GM12874 (cell line): ENCODE measurements around the gene DXO.

Experiments used
- TF ChIP-seq, protein P1 (sequence below): IDR thresholded peaks from 2 replicates; pipeline ENCODE4 v1.5.1; 2011; ENCODE audit warnings: low read depth, mild to moderate bottlenecking, control low read depth, low read length, moderate library complexity; ENCODE audit not compliant: insufficient read depth

Gene DXO

DNA sequence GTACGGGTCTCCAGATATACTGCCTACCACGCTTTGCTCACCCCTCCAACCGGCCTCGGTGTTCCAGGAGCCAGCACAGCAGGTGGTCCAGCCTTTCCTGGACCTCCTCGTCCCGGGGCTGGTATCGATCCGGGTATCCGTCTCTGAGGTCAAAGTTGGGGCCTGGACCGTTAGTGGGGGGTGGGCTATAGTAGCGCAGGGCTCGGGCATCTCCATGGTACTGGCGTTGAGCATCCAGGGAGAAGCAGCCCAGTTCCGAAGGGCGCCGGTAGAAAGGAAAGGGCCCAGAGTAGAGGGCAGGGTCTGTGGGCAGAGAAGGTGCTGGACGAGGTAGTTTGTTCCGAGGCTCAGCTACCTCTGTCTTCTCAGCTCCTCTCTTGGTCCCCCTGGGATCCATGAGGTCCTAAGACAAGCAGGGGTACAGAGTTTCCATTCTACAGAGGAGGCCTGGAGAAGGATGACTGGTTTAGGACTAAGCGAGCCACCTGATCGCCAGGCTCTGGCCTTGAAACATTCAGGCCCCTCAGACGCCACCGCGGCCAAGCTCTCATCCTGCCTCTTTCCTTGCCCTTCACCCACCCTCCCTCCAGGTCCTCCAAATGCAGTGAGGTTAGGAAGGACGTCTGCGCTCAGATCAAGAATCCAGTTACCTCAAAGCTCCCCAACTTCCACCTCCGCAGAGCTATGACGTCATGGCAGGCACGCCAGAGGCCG lies 502 bp downstream of the DXO start:
- TF ChIP-seq, protein P1, sequence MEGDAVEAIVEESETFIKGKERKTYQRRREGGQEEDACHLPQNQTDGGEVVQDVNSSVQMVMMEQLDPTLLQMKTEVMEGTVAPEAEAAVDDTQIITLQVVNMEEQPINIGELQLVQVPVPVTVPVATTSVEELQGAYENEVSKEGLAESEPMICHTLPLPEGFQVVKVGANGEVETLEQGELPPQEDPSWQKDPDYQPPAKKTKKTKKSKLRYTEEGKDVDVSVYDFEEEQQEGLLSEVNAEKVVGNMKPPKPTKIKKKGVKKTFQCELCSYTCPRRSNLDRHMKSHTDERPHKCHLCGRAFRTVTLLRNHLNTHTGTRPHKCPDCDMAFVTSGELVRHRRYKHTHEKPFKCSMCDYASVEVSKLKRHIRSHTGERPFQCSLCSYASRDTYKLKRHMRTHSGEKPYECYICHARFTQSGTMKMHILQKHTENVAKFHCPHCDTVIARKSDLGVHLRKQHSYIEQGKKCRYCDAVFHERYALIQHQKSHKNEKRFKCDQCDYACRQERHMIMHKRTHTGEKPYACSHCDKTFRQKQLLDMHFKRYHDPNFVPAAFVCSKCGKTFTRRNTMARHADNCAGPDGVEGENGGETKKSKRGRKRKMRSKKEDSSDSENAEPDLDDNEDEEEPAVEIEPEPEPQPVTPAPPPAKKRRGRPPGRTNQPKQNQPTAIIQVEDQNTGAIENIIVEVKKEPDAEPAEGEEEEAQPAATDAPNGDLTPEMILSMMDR: no peak

DNA sequence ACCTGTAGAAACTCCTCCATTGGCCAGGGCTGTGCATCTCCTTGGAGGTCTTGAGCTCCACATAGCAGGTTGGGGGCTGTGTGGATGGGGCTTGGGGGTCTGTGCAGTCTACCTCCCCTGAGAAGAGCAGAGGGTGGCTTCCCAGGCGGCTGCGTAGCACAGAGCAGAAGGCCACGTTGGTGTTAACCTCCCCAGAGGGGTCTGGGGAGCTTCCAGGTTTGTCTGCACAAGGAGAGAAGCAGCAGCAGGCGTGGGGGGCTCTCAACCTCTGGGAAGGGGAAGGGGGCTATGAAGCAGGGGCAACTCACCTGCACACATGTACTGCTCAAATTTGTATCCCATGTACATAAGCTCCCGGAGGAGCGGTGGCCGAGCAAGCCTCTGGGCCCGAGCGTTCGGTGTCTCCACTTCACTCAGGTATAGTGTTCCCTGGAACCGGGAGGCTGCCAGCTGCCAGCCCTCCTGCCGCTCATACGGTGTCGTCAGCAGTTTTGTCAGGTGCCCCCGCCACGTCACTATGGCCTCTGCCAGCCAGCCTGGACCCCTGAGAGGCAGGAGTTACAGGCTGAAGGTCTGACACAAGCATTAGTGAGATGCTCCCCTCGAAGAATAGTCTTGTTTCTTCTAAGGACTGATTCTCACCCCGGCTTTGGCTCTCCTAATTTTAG lies 1.2 kb downstream of the DXO start:
- TF ChIP-seq, protein P1: no peak

DNA sequence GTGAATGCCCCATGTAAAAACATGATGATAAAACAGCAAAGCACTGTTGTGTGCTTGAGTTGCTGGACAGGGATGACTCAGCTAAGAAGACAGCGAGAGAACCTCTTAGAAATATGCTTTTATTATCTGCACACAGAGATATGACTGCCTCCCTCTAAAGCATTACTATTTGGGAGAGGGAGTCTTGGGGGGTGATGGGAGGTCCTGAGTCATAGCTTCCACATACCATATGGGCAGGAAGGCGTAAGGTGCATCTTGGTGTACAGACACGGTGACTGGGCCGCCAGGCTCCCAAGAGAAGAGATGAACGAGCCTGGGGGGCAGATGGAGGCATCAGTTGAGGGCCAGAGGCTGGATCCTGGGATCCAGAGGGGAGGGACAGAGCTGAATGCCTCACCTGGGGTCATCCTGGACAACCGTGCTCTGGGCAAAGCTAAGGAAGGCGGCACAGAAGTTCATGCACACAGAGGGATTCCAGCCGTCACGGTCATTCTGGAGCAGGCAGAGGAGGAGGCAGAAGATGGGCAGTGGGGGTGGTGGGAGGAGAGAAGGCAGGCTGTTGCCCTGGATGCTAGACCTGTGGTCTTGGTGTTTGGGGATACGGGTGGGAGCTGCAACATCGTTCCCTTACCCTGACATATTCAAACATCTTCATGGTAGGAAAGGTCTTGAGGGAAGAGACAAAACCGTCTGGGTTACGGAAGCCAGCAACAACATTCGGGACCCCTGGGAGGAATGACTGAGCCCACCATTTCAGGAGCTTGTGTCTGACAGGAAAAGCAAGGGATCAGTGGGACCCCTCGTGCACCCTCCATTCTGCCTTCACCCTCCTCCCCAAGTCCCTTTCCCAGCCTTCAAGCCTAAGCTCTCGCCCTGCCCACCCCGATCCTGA lies 2.0 kb downstream of the DXO start:
- TF ChIP-seq, protein P1: no peak

DNA sequence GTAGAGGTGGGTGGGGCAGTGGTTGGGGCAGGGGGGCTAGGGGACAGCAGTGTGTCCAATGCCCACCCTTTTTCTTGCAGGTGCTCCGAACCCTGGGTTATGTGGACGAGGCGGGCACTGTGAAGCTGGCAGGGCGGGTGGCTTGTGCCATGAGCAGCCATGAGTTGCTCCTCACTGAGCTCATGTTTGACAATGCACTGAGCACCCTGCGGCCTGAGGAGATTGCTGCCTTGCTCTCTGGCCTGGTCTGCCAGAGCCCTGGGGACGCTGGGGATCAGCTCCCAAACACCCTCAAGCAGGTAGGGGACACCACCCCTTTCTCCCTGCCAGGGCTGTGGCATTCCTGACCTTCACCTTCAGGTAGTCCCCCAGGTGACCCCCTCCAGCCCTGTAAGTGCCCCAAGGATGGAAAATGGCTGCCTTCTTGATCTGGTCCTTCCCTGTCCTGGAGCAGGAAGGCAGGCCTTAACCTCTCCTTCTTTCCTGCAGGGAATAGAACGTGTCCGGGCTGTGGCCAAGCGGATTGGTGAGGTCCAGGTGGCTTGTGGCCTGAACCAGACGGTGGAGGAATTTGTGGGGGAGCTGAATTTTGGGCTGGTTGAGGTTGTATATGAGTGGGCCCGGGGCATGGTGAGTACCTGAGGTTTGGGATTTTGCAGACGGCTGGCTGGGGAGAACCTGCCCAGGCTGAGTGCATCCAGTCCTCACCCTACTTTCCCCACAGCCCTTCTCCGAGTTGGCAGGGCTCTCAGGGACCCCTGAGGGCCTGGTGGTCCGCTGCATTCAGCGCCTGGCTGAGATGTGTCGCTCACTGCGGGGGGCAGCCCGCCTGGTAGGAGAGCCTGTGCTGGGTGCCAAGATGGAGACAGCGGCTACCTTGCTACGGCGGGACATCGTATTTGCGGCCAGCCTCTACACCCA lies 2.9 kb downstream of the DXO start:
- TF ChIP-seq, protein P1: no peak

DNA sequence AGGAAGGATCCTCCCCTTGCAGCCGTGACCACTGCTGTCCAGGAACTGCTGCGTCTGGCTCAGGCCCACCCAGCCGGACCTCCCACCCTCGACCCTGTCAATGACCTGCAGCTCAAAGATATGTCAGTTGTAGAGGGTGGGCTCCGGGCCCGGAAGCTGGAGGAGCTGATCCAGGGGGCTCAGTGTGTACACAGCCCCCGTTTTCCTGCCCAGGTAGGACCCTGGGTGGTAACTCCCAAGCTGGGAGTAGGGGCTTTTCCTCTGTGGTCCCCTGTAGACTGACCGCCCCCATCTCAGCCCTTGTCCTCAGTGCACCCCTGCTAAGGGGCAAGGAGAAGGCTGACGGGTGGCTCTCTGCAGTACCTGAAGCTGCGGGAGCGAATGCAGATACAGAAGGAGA lies 3.6 kb downstream of the DXO start:
- TF ChIP-seq, protein P1: no peak

DNA sequence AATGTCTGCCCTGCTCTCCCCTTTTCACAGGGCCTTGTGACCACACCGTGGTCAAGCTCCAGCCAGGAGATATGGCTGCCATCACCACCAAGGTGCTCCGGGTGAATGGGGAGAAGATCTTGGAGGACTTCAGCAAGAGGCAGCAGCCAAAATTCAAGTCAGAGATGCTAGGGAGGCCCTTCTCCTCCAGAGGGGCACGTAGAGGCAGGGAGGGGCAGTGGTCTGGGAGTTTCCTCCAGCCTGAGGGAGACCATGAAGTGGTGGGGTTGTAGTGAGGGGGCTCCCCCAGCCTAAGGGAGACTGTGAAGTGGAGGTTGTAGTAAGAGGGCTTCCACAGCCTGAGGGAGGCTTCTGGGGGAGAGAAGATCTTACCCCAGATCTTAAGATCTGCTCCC lies 4.0 kb downstream of the DXO start:
- TF ChIP-seq, protein P1: no peak
